Astrocyte of the cerebellum (primary cell): ENCODE results near the gene CYTH1.

Experiments used
- DNase-seq: peaks from one replicate; pipeline ENCODE4 v3.0.0-alpha.2; 2011; ENCODE audit warnings: low read depth
- H3K4me3 ChIP-seq: 2 replicates; pipeline ENCODE4 v1.5.1; 2011; ENCODE audit warnings: mild to moderate bottlenecking, low read depth, low read length, moderate library complexity
- in situ Hi-C: cut with HindIII; loops from 2 replicates; pipeline ENCODE4 v1.10.0; 2017; ENCODE audit warnings: low sequenced_read_pairs
- TF ChIP-seq, protein P1 (sequence below): IDR thresholded peaks from 2 replicates; pipeline ENCODE4 v1.5.1; 2012; ENCODE audit warnings: low read length, low read depth, moderate library complexity, mild to moderate bottlenecking; ENCODE audit errors: missing control alignments

CYTH1 gene

DNA sequence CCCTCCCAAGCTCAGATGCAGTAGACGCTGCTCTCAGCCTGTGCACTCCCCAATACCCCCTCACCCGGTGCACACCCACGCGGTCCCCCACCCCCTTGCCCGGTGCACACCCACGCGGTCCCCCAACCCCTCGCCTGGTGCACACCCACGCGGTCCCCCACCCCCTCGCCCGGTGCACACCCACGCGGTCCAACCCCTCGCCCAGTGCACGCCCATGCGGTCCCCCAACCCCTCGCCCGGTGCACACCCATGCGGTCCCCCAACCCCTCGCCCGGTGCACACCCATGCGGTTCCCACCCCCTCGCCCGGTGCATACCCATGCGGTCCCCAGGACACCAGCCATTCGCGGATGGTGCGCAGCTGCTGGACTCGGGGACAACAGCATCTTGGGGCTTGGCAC, 19.9 kb upstream of the CYTH1 start:
- H3K4me3 ChIP-seq: no peak overlapping the region
- DNase-seq: no peak
- TF ChIP-seq, protein P1, sequence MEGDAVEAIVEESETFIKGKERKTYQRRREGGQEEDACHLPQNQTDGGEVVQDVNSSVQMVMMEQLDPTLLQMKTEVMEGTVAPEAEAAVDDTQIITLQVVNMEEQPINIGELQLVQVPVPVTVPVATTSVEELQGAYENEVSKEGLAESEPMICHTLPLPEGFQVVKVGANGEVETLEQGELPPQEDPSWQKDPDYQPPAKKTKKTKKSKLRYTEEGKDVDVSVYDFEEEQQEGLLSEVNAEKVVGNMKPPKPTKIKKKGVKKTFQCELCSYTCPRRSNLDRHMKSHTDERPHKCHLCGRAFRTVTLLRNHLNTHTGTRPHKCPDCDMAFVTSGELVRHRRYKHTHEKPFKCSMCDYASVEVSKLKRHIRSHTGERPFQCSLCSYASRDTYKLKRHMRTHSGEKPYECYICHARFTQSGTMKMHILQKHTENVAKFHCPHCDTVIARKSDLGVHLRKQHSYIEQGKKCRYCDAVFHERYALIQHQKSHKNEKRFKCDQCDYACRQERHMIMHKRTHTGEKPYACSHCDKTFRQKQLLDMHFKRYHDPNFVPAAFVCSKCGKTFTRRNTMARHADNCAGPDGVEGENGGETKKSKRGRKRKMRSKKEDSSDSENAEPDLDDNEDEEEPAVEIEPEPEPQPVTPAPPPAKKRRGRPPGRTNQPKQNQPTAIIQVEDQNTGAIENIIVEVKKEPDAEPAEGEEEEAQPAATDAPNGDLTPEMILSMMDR: no peak
- in situ Hi-C loops: no loop called here

GRCh38 chr17:78800132-78800931, 18.3 kb upstream of the CYTH1 start:
- no peak overlapping the region for H3K4me3 ChIP-seq
- TF ChIP-seq, protein P1: no peak
- in situ Hi-C loops: no loop called here
- no peak for DNase-seq

- in situ Hi-C loops: no loop called here
- no peak for DNase-seq
- TF ChIP-seq, protein P1: peak; percentile 48
- no peak overlapping the region for H3K4me3 ChIP-seq
These were observed 16.9 kb upstream of the CYTH1 start for GRCh38 chr17:78798695-78799559.

GRCh38 chr17:78797691-78798585, 15.9 kb upstream of the CYTH1 start:
- no peak for DNase-seq
- no peak overlapping the region for H3K4me3 ChIP-seq
- in situ Hi-C loops: no loop called here
- TF ChIP-seq, protein P1: no peak

GRCh38 chr17:78797213-78797612, 15.1 kb upstream of the CYTH1 start:
- TF ChIP-seq, protein P1: no peak
- H3K4me3 ChIP-seq: no peak overlapping the region
- DNase-seq: no peak
- in situ Hi-C loops: no loop called here

DNA sequence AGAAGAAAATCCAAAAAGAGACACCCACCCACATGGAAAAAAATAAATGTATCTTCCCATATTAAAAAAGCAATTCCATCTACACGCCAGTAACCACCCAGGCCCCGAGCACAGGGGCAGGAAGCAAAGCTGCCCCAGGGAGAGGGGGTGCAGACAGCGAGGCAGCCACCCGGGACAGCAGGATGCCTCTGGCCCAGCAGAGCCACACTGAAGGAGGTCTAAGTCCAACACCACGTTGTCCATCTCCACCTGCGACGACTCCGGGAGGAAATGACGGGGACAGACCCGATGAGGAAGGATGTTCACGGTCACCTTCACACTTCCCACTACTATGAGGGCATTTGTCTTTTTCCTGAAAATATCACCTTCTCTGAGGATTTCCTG, 14.4 kb upstream of the CYTH1 start:
- in situ Hi-C loops: no loop called here
- TF ChIP-seq, protein P1: no peak
- DNase-seq: no peak

More for the DNA sequence above, 14.4 kb upstream of the CYTH1 start:
- H3K4me3 ChIP-seq: no peak overlapping the region
